Colonic mucosa (tissue), 4 donors: ENCODE results near the gene ARHGEF3. TPM values are rescaled to one million over a fixed set of nuclear protein-coding genes. Genes with fewer than 3 reads are reported as not detected.

Experiments
- DNase-seq: peaks from one replicate; pipeline ENCODE4 v3.0.0-alpha.2; 2020
- H3K27ac ChIP-seq: fragments of 200-600 bp; one replicate; pipeline ENCODE4 v1.8.0; 2021
- H3K27me3 ChIP-seq: fragments of 200-600 bp; one replicate; pipeline ENCODE4 v1.8.0; 2021
- H3K36me3 ChIP-seq: fragments of 200-600 bp; one replicate; pipeline ENCODE4 v1.8.0; 2021
- H3K4me1 ChIP-seq: fragments of 200-600 bp; one replicate; pipeline ENCODE4 v1.8.0; 2021; ENCODE audit warnings: mild to moderate bottlenecking
- H3K4me3 ChIP-seq: fragments of 200-600 bp; one replicate; pipeline ENCODE4 v1.8.0; 2021
- H3K9ac ChIP-seq, 2 donors: one replicate each; pipeline ENCODE4 v1.7.0; 2013; ENCODE audit warnings: control low read depth in 2 of 2, low read depth in 2 of 2, low read length in 2 of 2
- H3K9me3 ChIP-seq: fragments of 200-600 bp; one replicate; pipeline ENCODE4 v1.8.0; 2021
- intact Hi-C: fragments of 100-400 bp; cut with DNase I; formaldehyde crosslinking; loops from one replicate; pipeline ENCODE4 v1.14.1; 2022
- total RNA-seq, 2 donors: library from RNA; stranded (reverse); fragmentation: NEBNext Ultra II Directional in 1 of 2; extraction: Animal tissue kit (Norgen Biotek cat#: 25700) in 1 of 2; gene quantifications; one replicate each; pipeline ENCODE4 v1.2.1, GENCODE V29; 2021
- TF ChIP-seq, protein P1 (sequence below): fragments of 200-600 bp; IDR thresholded peaks from one replicate; pipeline ENCODE4 v1.8.0; 2022; ENCODE audit warnings: antibody characterized with exemption, mild to moderate bottlenecking
- donor health status: healthy.
- donor health status: DM: no; HTN: no; CAD: no.
- donor health status: DM: no; HTN: no; CAD: no.

Gene ARHGEF3
- total RNA-seq, 2 donors from 2014 or later = 10.2 to 14.7 TPM

DNA sequence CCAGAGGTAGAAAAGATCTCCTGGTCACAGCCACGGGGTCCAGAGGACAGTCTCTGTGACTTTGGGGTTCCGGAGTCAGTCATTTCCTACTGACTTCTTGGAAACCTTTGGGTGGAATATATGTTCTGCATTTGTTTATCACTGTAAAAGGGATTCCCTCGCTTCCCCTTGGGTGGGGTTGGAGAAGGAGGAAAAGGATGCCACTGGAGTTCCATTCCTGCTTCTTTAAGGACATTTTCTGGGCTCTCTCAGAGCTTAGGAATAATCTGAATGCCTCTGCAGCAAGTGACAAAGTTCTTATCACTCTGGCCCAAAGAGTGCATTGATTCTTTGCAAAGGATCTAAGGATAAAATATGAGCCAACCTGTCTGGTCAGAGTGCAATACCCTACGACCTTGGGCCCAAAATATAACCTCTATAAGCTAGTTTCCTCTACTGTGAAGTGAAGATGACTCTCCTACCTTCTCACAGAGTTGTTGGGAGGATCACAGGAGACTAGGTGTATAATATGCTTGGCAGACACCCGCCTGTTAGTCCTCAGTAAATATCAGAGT, 17.2 kb downstream of the ARHGEF3 start:
- no peaks in the 10 kb centered on the region for H3K36me3 ChIP-seq
- no peaks in the 10 kb centered on the region for H3K9me3 ChIP-seq
- TF ChIP-seq, protein P1, sequence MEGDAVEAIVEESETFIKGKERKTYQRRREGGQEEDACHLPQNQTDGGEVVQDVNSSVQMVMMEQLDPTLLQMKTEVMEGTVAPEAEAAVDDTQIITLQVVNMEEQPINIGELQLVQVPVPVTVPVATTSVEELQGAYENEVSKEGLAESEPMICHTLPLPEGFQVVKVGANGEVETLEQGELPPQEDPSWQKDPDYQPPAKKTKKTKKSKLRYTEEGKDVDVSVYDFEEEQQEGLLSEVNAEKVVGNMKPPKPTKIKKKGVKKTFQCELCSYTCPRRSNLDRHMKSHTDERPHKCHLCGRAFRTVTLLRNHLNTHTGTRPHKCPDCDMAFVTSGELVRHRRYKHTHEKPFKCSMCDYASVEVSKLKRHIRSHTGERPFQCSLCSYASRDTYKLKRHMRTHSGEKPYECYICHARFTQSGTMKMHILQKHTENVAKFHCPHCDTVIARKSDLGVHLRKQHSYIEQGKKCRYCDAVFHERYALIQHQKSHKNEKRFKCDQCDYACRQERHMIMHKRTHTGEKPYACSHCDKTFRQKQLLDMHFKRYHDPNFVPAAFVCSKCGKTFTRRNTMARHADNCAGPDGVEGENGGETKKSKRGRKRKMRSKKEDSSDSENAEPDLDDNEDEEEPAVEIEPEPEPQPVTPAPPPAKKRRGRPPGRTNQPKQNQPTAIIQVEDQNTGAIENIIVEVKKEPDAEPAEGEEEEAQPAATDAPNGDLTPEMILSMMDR = no peak
- DNase-seq = no peak
- H3K4me1 ChIP-seq = peaks cover 28% of the 10 kb centered on the region
- H3K27me3 ChIP-seq = no peaks in the 10 kb centered on the region
- intact Hi-C loops = no loop called here
- no peak overlapping the region for H3K9ac ChIP-seq
- peak overlapping the region; percentile 49 for H3K27ac ChIP-seq
- no peak overlapping the region for H3K4me3 ChIP-seq

DNA sequence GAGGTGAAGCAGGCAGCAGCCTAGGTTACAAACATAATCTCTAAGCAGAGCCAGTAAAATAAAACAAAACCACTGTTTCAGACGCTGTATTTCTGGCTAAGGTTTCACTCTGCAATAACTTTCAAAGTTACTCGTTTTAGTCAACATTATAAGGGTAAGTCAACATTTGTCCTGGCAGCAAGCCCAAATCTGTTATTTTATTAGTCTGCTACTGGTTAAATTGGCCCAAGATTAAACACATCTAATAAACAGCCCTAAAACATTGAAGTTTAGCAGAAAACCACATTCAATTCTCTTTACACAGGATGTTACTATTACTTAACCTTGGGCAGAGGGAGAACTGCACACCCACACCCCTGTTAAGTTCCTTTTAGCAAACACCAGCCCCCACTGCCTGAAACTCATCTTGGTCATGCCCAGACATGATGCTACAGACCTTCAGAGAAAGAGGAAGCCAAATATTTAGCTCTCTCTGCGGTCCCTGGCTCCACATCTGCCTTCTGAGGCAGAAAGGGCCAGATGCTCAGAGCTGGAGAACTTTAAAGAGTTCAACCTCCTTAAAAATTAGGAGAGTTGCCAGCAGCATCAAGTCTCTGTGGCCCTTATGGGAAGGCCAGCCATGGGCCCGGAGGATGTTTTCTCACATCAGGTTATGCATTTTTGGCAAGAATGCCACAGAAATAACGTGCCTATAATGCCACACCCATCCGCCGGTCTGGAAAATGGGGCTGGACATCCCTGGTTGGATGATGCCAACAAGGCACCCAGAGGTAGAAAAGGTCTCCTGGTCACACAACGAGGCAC, 17.9 kb downstream of the ARHGEF3 start:
- peak; percentile 76 for DNase-seq
- Histone ChIP-seq H3K27me3 (no peaks in the 10 kb centered on the region), H3K9me3 (no peaks in the 10 kb centered on the region), H3K36me3 (no peaks in the 10 kb centered on the region), H3K4me1 (peaks cover 28% of the 10 kb centered on the region), H3K27ac (peak overlapping the region; percentile 49), H3K9ac (no peak overlapping the region), H3K4me3 (no peak overlapping the region)
- TF ChIP-seq, protein P1 = no peak
- intact Hi-C loops = no loop called here

DNA sequence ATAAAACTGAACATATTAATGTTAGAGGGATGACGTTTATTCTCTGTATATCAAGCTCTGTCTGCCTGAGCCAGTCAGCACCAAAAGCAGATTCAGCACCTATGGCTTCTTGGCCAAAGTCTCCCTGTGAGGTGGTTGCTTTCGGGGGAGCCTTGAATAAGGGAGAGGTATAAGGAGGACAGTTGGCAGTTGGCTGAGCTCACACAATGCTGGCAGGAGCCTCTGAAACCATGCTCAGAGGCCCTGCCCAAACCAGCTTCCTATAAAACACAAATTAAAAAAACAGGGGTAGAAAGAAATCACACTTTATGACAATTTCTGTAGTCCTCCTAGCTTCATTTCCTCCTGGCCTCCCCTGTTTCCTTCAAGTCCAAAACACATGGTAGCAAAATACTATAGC, 18.8 kb downstream of the ARHGEF3 start:
- intact Hi-C loops = no loop called here
- Histone ChIP-seq H3K27me3 (no peaks in the 10 kb centered on the region), H3K27ac (peak overlapping the region; percentile 49), H3K9me3 (no peaks in the 10 kb centered on the region), H3K4me1 (peaks cover 28% of the 10 kb centered on the region), H3K4me3 (no peak overlapping the region), H3K36me3 (no peaks in the 10 kb centered on the region), H3K9ac (no peak overlapping the region)
- TF ChIP-seq, protein P1 = no peak
- no peak for DNase-seq

DNA sequence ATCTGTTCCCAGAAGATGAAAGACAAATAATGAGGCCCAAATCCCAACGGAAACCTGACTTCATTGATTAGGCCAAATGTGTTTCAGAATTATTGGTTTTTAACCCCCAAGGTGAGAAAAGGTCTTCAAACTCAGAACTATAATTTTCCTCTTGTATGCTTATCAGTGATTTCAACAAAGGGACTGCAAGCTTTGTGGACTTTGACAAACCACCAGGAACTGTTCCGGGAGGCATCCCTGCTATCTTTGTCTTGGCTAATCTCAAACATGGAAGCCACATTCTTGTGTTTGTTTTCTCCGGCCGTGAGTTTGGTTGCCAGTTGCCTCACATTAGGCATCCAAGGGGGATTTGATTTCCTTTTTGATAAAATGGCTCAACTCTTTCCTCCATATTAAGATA, 19.5 kb downstream of the ARHGEF3 start:
- TF ChIP-seq, protein P1 = no peak
- H3K4me1 ChIP-seq = peaks cover 28% of the 10 kb centered on the region
- no peaks in the 10 kb centered on the region for H3K27me3 ChIP-seq
- intact Hi-C loops = no loop called here
- H3K27ac ChIP-seq = peak overlapping the region; percentile 49
- no peaks in the 10 kb centered on the region for H3K9me3 ChIP-seq
- peak; percentile 66 for DNase-seq
- H3K4me3 ChIP-seq = no peak overlapping the region
- no peak overlapping the region for H3K9ac ChIP-seq
- no peaks in the 10 kb centered on the region for H3K36me3 ChIP-seq

DNA sequence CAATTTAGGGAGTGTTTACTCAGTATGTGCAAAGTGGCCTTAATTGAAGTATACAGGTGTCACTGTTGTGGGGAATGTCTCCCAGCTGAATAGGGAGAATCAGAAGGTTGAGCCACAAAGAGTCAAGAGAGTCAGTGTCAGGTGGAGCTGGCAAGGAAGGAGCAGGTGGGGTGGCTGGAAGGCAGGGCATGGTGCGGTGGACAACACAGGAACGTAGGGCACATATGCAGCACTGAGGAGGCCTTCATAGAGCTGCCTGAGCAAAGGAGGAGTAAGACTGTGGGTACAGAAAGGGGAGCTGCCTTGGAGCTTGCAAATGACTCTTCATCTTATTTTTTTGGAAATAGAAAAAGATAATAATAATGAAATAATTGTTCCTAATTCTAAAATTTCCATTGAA, 20.0 kb downstream of the ARHGEF3 start:
- H3K27me3 ChIP-seq = no peaks in the 10 kb centered on the region
- H3K27ac ChIP-seq = no peak overlapping the region
- DNase-seq = no peak
- no peak overlapping the region for H3K4me3 ChIP-seq
- H3K9ac ChIP-seq = no peak overlapping the region
- H3K36me3 ChIP-seq = no peaks in the 10 kb centered on the region
- intact Hi-C loops = no loop called here
- H3K9me3 ChIP-seq = no peaks in the 10 kb centered on the region
- peaks cover 28% of the 10 kb centered on the region for H3K4me1 ChIP-seq
- TF ChIP-seq, protein P1 = no peak
